NCI-H774 (cell line): ENCODE results near the gene PLPP3.
A peak's percentile ranks its signal among the peaks of the same experiment; 100 is the strongest.

Source experiments
- DNase-seq: peaks from one replicate; lab custom pipeline; 2025; lab: John Stamatoyannopoulos, UW

PLPP3 gene

DNA sequence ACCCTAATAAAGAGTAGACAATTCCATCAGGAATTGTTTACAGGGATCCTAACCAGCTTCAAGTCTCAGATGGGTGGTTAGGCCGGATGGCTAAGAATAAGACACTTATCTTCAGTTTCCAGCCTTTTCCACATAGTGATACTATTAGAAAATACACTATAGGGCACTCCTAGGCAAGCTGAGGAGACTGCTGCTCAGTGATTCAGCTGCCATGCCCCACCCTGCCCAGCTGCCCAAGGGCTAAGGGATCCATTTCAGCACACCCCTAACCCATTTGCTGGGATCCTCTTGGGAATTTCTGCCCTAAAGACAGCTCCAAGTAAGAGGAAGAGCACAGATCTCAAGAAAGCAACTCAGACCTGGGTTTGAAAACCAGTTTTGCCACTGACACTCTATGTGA, 31.9 kb downstream of the PLPP3 start:
- no peak for DNase-seq

DNA sequence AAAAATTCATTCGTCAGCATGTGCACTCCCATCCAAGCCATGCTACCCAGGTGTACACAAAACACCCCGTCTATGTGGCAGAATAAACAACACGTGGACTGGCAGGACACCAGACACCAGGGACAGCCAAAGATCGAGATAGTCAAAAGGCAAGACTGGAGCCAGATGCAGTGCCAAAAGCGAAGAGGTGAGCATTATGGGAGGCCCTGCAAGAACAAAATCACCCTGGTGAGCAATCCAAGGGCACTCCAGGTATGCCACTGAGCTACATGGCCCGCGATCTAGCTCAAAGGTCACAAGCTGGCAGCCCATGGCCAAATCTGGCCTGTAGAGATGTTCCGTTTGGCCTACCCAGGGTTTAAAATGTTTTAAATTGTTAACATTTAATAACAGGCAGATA, 33.7 kb downstream of the PLPP3 start:
- DNase-seq = no peak

DNA sequence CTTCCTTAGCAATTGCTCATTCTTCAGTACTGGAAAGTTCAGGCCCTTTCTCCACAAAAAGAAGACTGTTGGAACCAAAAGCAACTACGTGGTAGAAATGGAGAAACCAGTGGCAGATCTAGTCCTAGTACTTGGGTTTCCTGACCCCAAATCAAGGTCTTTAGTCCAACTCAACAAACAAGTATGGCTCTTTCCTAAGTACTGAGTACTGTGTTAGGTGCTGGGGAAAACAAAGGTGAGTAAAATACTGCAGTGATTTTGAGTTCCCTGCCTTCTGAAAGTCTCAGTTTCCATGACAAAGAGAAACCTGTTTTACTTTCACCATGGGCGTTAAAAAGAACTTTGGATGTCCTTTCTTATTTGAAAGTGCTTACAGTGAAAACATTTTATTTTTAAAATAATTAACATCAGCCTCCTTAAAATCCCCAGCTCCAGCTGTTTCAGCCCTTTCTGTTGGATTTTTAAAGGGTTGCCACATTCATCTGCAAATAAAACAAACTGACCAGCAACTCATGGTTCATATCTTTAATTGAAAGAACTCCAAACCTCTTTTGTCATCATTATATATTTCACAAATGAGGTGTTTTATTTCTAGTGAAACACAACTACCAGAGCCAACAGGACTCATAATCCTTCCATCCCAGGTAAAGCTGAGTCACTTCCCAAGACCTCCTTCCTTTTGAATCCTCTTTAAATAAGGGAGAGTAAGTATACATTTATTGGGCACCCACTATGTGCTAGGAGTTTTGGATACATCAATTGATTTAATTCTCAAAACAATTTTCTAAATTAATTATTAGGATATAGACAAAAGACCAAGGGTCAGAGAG, 35.4 kb downstream of the PLPP3 start:
- DNase-seq = no peak

DNA sequence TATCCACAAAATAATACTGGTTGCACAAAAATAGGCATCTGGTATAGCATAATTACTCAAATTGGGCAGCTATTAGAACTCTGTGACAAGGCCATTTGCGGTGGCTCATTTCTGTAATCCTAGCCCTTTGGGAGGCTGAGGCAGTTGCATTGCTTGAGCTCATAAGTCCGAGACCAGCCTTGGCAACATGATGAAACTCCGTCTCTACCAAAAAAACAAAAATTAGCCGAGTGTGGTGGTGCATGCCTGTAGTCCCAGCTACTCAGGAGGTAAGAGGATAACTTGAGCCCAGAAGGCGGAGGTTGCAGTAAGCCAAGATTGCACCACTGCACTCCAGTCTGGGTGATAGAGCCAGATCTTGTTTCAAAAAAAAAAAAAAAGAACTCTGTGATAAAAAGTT, 36.7 kb downstream of the PLPP3 start:
- no peak for DNase-seq

DNA sequence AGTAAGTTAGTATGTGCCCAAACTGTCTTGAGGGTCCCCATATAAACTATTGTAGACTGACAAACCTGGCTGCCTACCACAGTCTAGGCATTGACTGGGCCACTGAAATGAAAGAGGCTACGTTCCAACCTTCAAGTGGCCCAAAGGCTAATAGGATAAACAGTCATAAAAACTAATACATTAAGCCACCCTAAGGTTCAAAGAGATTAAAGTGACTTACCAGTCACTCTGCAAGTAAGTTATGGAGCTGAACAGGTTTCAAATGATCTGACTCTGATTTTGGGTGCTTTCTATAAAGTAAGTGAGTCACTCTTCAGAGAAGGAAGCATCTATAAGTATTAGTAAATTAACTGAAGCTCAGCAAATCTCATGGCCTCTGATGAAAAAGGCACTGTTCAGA, 38.0 kb downstream of the PLPP3 start:
- DNase-seq = no peak

DNA sequence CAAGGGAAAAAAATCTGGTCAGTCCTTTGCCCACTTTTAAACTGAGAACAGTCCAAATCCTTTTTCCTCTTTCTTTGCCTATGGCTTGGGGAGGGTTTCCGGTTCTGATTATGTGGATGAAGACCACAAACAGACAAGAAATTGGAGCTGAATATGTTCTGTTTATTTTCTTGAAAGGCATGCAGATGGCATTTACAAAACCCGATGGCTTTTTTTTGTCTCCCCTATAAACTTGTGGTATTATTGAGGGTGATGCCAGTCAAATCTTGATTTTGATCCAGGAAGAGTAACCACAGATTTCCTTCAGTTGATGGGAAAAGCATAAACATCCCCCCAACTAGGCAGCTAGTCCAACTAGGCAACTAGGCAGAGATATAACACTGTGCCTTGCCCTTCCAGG, 38.9 kb downstream of the PLPP3 start:
- DNase-seq = no peak

DNA sequence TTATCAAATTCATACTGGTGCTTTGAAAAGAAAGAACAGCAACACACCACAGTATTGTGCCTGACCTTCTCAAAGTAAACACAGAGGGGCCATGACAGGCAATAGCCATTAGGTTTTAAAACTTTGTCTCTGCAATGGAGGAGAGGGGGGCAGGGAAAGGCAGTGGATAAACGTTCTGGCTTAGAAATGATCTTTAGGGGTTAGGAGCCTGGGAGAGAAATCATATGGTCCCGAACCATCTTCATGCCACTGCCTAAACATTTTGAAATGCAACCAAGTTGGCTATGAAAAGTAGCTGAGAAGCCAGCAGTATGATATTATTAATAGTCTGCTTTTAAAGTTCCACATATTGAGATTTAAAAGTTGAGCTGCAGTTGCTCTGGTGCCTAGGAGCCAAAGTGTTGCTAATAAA, 39.8 kb downstream of the PLPP3 start:
- DNase-seq = no peak

DNA sequence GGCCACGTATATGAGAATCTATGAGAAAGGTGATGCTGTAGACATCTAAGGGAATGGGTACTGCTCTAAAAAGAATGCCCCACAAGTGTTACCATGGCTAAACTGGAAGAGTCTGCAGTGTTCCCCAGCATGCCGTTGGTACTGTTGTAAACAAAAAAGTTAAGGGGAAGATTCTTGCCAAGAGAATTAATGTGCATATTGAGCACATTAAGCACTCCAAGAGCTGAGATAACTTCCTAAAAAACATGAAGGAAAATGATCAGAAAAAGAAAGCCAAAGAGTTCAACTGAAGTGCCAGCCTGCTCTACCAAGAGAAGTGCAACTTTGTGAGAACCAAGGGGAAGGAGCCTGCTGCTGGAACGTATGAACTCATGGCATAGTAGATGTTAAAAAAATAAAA, 40.8 kb downstream of the PLPP3 start:
- no peak for DNase-seq

DNA sequence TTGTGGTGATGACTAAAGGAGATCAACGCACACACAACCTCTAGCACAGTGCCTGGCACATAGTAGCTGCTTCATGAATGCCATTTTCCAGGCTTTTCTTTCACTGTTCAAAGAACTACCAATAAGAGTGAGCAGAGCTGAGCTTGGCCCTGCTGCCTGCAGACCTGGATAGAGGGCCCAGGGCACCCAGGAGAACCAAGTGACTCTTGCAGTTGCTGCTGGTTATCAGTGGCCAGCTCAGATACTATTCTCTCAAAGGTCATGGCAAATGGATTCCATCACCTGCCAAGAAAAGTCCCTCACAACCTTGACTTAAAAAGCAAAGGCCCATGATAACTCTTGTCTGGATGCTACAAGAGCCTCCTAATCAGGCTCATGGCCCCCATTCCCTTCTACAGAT, 41.7 kb downstream of the PLPP3 start:
- DNase-seq = no peak

DNA sequence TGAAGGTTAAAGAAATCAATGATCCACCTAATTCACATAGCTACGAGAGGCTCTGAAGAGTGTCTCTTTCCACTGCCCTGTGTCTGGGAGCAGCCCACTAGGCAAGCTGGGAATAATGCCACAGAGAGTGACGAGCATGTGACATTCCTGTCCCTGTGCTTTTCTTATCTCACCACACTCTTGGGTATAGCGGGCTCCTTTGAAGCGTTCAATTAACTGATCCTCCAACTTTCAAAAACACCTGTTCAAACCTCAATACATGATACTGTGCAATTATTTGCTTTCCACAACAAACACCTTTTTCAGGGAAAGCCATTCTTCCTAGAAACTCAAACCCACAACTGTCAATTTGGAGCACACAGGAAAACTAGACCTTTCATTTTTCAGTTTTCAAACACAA, 43.4 kb downstream of the PLPP3 start:
- peak; percentile 69 for DNase-seq

DNA sequence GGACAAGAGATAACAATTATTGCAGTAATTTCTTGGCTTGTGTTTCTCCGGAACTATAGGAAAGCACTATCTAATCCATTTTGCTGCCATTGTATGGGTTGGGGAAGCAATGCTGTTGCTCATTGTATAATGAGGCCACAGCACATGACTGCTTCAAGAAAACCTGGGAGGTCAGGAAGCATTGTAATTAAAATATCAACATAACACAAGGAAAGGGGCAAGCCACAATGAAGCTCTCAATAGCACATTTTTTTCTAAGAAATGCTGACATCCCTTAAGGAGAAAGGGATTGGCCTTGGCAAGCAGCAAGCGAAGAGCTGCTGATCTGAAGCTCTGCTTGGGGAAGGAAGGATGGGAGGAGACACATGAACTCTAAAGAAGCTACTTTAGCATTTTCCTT, 44.0 kb downstream of the PLPP3 start:
- DNase-seq = no peak

DNA sequence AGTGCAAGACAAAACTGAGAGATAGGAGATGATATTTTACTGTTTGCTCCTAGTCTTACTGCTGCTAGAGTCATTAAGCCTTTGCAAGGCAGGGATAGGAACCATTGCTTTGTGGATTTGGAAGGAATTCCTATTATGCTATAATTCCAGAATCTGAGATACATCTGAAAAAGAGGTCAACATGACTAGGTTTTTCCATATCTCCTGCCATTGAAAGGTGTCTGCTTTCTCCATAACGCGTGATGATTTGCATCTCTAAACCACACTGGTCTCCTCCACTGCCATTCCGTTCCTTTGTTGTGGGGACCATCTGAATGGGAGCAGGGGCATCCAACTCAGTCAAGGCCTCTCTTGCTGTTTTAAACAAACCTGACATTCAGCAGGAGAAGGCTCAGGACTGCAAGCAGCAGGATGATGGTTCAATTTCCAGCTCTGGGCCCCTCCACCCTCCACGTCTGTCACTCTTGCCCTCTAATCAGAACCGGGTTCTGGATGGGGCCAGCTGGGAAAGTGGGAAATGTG, 45.2 kb downstream of the PLPP3 start:
- no peak for DNase-seq

DNA sequence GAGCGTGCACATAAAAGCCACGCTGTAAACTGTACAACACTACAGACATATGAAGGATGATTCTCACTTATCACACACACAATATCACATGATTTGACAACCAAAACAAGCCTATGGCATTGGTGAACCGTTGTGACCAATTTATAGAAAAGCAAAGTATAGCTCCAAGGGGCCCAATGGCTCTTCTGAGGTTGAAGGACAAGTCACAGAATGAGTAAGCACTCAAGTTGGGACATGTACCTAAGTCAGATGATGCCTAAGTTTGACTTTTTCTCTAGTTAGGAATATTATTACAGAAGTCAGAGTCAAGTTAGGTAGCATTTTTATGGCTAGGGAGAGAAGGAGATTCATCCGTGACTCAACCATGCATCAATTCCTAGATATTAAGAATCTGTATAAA, 45.7 kb downstream of the PLPP3 start:
- no peak for DNase-seq

DNA sequence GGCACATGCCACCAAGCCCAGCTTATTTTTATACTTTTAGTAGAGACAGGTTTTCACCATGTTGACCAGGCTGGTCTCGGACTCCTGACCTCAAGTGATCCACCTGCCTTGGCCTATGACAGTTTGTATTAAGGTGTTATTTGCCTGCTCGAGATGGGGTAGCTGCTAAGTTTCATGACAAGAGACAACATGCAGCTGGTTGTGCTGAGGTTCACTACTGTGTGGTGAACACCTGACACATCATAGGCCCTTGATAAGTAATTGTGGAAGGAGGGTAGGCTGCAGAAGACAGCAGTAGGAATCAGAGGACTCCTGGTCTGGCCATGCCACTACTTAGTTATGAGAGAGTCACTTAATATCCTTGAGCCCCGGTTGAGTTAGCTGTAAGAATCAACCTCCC, 46.2 kb downstream of the PLPP3 start:
- DNase-seq = no peak

DNA sequence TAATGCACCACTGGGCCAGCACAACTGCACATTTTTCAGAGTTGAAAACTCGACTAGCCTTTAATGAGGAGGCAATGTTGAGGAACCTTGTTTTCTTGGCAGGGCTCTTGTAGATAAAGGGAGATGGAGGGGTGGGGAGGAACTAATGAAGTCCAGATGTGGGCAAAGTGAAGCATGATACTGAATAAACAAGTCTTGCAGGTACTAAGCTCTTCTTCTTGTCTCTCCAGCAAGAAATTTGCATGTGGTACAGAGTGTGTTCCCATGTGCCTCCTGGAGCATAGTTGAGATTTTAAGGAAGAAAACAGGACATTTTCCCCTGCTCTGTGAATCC, 47.0 kb downstream of the PLPP3 start:
- DNase-seq = no peak

DNA sequence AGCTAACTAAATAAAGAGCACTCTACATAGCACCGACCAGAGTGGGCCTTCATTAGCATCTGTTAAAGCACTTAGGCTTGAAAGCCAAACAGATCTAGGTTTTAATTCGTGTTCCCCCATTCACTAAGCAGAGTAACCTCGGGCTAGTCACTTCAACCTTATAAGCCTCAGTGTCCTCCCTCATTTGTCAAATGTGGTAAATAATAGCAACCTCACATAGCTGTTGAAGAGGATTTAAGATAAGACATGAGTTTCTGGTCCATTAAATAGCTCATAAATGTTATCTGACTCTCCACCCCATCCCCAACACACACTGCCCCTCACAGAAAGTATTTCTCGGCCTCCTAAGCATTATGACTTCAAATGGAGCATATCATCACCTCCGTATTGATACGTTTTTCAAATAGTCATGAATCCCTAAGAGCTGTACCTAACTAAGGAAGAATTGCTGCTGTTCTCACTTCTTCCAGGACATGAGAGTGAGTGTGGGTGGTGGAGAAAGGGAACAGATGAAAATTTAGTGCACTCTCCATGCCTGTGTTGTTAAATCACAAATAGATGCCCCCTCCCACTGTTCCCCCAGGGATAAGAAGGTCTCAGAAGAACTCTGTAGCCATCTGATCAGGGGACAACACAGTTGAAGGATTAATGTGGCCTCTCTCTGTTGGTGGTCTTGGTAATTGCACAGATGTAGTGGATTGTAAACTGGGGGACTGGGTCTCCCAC, 47.6 kb downstream of the PLPP3 start:
- DNase-seq = no peak

DNA sequence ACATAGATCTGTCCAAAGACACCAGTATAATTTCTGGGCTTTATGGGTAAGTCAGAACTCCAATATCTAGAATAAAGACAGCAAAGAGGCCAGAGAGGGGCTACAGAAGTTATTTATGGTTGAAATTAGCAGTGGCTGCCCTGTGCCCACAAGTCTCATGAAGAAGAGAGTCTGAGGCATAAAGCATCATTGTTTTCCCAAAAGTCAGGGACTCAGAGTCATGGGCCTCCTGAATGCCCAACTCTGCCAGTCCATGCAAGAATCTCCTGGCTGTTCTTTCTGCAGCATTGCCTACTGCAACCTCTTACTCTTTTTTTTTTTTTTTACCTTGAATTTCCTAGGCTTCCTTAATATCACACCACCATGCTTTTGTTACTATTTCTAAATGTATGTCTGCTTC, 49.6 kb downstream of the PLPP3 start:
- no peak for DNase-seq

DNA sequence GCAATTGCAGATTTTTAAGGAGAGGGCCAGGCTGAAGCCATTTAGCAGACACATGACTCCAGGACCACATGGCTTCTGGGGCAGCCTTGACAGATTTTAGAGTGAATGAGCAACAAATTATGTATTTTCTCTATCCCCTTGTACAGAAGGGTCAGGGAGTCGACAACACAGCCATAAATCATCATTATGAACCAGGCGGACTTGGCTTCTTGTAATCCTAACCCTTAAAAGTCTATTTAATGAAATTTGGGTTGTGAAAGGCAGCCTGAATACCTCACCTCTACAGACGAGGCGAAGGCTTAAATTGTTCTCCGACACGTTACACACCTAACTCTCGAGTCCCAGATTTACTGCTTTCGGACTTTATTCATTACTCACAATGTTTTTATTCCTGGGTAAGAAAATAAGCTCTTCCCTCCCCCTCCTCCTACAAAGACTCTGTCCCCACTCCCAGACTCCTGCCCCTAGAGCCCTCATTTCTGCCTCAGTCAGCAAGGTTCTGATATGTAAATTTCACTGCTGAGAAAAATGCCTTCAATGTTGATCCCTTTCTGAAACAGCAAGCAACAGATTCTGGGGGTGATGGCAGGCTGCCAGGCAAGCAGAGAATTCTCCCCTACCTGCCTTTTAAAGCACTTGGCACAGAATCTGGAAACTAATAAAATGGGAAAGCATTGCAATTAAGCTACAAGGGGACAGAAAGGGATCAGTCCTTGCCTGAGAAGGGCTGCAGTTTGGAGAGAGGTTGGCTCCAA, 51.6 kb downstream of the PLPP3 start:
- no peak for DNase-seq

DNA sequence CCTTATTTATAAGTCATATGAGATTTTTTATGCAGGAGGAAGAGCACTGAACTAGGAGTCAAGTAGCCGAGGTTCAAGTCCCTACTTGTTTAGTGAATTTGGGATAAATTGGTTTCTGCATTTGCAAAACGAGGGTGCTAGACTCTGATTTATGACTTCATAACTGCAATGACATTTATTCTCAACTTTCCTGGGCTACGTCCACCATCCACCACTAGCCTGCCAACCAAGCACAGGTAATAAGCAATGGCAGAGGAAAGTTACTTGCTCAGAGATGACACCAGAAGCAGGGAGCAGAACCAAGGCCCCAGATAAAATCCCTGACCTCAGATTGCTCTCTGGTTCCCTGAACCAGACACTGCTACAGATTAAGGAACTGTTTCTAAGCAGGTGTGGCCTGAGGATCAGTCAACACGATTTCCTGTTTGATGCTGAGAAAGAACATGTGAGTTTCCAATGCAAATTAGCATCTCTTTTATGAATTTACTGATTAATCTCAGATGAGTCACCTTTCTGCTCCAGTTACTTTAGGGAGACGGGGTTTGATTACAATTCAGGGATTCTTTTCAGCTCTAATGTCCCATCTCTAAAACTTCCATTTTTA, 52.7 kb downstream of the PLPP3 start:
- DNase-seq = no peak

DNA sequence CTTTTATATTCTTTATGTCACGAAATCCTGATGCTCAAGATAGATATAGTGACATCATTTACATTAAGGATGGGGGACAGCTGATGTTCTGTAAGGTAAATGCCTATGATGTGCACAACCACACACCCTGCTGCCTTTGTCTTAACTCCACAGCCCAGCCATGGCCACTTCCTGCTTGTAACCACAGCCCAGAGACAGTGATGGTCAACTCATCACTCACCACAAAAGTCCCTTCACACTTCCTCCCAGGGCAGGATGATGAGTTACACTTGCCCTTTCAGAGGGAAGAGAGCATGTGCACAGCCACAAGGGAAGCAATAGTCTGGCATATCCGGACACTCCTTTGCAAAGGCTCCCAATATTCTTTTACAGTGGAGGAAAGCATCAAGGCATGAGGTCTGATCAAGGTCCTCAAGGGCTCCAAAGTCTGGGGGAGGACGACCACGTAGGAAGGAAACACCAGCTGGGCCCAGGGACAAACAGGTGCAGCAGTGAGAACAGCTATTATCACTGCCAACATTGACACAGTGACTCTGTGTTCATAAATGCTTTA, 53.8 kb downstream of the PLPP3 start:
- peak; percentile 24 for DNase-seq

DNA sequence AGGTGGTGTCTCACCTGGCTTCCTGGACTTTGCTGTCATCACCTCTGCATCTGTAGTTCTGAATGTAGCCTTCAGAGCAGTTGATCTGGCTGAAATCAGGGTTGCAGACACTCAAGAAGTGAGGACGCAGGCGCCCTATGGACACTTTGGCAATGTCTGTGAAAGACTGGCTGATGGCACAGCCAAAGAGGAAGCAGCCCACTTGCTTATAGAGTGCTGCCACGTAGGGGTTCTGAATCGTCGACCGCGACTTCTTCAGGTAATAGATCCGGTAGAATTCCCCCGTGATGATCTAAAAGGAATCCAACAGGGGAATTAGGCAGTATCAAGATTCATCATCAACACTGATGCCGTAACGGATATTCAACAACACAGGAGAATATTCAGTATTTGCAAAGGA, 55.1 kb downstream of the PLPP3 start:
- no peak for DNase-seq

DNA sequence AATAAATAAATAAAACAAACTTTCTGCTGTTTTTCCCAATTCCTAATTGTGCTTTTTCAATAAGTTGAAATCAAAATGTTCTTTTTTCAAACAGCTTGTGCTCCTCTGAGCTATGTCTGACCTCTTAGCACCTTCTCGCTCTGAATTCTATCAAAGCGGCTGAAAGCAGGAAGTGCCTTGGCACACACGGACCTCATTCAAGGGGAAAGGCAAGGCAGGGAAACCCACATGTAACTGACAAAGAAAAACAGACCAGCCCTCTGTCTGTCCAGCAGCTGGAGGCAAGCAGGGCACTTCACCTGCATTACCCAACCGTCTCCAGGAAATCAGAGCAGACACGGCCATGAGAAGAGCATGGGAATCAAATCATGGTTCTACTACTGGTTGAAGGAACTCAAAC, 56.7 kb downstream of the PLPP3 start:
- no peak for DNase-seq
